NCI-H2196 (cell line): ENCODE measurements around the gene AK5.
"Not testable (repeated sequence)": the region's sequence is repeated elsewhere in the genome, so short reads cannot be mapped to it uniquely, and the experiment has no call there.

ENCODE experiments used
- DNase-seq: peaks from one replicate; lab custom pipeline; 2025; ENCODE audit not compliant: unreplicated experiment; lab: John Stamatoyannopoulos, UW

The AK5 gene

GRCh38 chr1:77487631-77488030 lies 205.8 kb downstream of the AK5 start:
- DNase-seq, result no peak

GRCh38 chr1:77489910-77490309 lies 208.1 kb downstream of the AK5 start:
- no peak for DNase-seq

GRCh38 chr1:77494026-77494425 lies 212.2 kb downstream of the AK5 start:
- no peak for DNase-seq

GRCh38 chr1:77498918-77499317 lies 217.1 kb downstream of the AK5 start:
- DNase-seq, result no peak

GRCh38 chr1:77499466-77499865 lies 217.6 kb downstream of the AK5 start:
- DNase-seq, result no peak

- DNase-seq, result no peak
Observed at GRCh38 chr1:77504986-77505385, 223.2 kb downstream of the AK5 start.

GRCh38 chr1:77506771-77507170 lies 225.0 kb downstream of the AK5 start:
- DNase-seq, result no peak

- no peak for DNase-seq
Observed at GRCh38 chr1:77509051-77509492, 227.3 kb downstream of the AK5 start.

- DNase-seq, result no peak
Observed at GRCh38 chr1:77509898-77510297, 228.1 kb downstream of the AK5 start.

- DNase-seq, result no peak
Observed at GRCh38 chr1:77511440-77511840, 229.6 kb downstream of the AK5 start.

GRCh38 chr1:77512650-77513049 lies 230.8 kb downstream of the AK5 start:
- not testable (repeated sequence) for DNase-seq

GRCh38 chr1:77513839-77514763 lies 232.3 kb downstream of the AK5 start:
- DNase-seq, result no peak

- no peak for DNase-seq
Observed at GRCh38 chr1:77514921-77515776, 233.3 kb downstream of the AK5 start.

- DNase-seq, result no peak
Observed at GRCh38 chr1:77516106-77516505, 234.3 kb downstream of the AK5 start.

GRCh38 chr1:77524038-77524437 lies 242.2 kb downstream of the AK5 start:
- DNase-seq, result no peak

- not testable (repeated sequence) for DNase-seq
Observed at GRCh38 chr1:77531149-77531548, 249.3 kb downstream of the AK5 start.

- DNase-seq, result not testable (repeated sequence)
Observed at GRCh38 chr1:77531596-77532280, 249.9 kb downstream of the AK5 start.

GRCh38 chr1:77532641-77533040 lies 250.8 kb downstream of the AK5 start:
- DNase-seq, result no peak

GRCh38 chr1:77533660-77534305 lies 252.0 kb downstream of the AK5 start:
- DNase-seq, result peak; percentile 57

GRCh38 chr1:77534456-77534855 lies 252.6 kb downstream of the AK5 start:
- no peak for DNase-seq

GRCh38 chr1:77536813-77537212 lies 255.0 kb downstream of the AK5 start:
- no peak for DNase-seq
